NCI-H82 treated with DMSO at 0.1 percent for 48 hours (cell line): ENCODE results near the gene BCAR1.
"Not testable (repeated sequence)": the region's sequence is repeated elsewhere in the genome, so short reads cannot be mapped to it uniquely, and the experiment has no call there.

ENCODE experiments used
- DNase-seq: peaks from one replicate; lab custom pipeline; 2025; ENCODE audit not compliant: unreplicated experiment; lab: John Stamatoyannopoulos, UW

BCAR1 gene

DNA sequence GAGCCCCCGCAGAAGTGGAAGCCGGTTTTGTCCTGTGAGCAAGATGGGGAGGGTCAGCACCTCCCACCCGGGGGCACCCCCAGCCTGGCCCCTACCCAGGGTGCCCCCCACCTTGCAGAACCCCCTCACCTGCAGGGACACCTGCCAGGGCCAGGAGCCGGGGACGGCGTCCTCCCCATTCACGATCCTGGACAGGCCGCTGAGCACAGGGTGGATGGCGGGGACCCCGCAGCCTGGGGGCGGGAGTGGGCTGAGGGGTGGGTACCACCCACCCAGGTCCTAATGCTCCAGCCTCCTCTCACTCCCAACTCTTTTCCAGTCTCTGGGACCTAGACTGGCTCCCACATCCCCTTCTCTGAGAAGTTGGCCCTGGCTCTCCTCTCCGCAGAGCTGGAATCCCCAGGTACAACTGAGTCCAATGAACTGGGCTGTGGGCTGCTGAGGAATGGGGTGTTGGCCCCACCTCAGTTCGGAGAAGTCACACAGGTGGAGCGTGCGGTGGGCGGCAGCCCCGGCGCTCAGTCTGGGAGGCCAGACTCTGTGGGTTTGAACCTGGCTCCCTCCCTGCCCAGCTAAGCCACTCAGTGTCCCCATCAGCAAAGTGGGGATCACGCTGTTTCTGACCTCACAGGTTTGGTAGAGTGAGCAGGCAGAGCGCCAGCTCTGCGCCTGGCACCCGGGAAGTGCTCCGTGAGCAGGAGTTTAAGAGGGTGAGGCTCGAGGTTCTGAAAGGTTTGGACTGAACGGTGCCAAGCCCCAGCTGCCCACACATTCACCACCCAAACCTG lies 45.3 kb downstream of the BCAR1 start:
- not testable (repeated sequence) for DNase-seq

GRCh38 chr16:75205438-75205837 lies 46.0 kb downstream of the BCAR1 start:
- not testable (repeated sequence) for DNase-seq

- DNase-seq = not testable (repeated sequence)
These were observed 46.5 kb downstream of the BCAR1 start for GRCh38 chr16:75204905-75205304.

DNA sequence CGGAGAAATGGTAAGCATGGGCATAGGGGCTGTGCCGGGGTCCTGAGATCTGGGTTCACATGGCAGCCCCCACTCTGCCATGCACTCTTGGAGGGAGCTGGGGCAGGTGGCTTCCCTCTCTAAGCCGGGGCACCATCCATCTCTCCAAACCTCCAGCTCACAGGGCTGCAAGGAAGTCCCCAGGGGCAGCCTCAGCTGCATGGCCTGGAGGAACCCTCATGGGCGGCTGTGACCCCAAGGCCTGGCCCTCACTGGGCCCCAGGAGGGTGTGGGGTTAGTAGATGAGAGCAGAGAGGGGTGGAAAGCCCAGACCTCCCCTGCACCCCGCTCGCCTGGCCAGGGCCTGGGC lies 47.0 kb downstream of the BCAR1 start:
- DNase-seq = no peak

- DNase-seq = no peak
These were observed 47.6 kb downstream of the BCAR1 start for GRCh38 chr16:75203667-75204409.

GRCh38 chr16:75203096-75203495 lies 48.3 kb downstream of the BCAR1 start:
- DNase-seq = no peak

- no peak for DNase-seq
These were observed 49.3 kb downstream of the BCAR1 start for GRCh38 chr16:75202069-75202590.

DNA sequence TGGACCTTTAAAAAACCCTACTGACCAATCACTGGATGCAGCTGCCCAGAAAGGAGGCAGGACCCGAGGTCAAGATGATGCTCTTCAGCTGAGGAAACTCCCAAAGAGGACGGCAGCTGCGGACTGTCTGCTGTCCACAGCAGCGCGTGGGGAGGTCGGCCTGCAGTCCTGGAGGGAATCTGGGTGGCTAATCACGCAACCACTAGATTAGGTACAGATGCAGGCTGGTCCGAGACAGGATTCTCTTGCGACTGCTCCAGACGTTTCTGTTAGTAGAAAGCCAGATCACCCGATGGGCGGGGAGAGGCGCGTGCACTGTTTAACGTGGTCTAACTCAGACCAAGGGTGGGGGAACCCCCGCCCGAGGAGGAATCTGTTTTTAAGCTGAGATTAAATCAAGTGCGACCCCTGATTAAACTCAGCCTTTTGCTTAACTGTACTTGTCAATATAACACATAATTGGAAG lies 53.3 kb downstream of the BCAR1 start:
- DNase-seq = no peak

DNA sequence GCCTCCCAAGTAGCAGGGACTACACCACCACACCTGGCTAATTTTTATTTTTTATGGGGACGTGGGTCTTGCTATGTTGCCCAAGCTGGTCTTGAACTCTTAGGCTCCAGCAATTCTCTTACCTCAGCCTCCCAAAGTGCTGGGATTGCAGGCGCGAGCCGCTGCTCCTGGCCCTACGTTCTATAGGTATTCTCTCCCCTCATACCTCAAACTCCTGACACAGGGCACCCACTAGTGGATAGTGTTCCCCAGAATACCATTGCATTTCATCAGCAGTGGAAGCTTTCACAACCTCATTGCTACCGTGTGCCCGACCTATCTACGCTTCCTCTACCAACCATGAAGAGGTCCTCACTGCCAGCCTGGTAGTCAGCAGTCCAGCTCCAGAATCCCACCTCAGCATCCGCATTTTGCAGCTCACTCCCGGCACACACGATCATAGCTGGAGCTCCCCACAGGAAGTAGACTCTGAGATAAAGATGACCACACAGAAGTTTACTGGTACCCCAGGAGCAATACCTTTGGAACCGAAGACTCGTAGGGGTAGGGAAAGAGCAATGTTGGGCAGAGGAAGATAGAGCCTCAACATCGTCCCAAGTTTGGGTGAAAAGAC lies 53.8 kb downstream of the BCAR1 start:
- DNase-seq = no peak

- DNase-seq = no peak
These were observed 54.6 kb downstream of the BCAR1 start for GRCh38 chr16:75196836-75197235.

DNA sequence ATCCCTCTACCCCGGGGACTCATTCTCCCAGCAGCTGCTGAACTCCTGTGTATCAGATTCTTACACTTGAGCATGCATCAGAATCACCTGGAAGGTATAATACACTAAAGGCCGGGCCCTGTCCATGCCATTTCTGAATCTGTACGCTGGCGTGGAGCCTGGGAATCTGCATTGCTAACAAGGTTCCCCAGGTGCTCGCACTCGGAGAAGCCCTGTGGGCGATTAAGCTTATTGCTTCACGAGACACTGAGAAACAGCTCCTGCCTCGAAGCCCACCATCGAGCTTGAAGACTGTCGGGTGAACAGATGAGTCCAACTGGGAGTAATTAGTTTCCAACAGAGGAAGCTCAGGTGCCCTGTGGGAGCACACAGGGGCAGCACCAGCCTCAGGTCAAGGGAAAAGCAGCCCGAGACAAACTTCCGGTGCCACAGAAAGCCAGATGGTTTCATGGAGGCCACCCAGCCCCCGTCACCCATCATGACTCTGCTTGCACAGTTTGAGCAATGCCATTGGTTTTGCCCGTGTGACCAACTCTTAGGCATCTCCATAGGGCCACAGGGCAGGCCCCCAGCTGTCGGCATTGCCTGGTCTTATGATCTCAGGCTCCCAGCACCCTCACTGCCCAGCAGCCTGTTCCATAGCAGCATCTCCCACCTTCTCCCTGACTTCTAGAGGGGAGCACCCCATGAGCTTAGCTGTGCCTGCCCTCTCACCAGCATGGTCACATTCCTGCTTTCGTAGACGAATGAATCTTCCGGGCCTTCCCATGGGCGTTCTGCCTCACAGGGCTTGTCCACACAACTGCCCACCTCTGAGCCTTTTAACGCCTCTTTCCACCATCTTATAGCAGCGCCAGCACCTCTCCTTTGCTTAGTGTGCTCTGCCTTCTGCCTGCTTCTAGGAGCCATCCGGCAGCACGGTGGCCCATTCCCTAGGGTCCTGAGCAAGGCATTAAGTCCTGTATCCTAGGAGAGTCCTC lies 55.3 kb downstream of the BCAR1 start:
- DNase-seq = no peak

GRCh38 chr16:75193730-75194444 lies 57.5 kb downstream of the BCAR1 start:
- no peak for DNase-seq

- no peak for DNase-seq
These were observed 58.2 kb downstream of the BCAR1 start for GRCh38 chr16:75193265-75193650.

DNA sequence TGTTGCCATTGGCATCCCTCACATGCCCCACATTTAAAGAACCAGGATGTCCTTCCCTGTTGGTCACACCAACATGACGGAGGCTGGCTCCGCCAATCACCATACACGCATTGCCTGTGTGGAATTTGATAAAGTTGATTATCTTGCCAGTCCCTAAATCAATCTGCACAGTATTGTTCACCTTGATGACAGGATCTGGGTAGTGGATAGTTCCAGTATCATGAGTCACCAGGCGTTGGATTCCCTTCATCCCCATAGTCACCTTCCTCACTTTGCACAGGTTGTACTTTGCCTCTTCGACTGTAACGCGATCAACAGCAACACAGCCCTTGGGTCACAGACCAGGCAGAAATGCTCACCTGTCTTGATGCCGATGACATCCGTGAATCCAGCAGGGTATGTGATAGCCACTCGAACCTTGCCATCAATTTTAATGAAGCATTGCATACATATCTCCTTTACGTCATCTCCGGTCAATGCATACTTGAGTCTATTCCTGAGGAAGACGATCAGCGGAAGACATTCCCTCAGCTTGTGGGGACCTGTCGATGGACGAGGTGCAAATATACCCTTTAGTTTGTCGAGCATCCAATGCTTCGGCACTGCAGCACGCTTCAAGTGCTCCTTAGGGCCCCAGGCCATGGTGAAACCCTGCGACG lies 58.7 kb downstream of the BCAR1 start:
- no peak for DNase-seq

- DNase-seq = no peak
These were observed 61.7 kb downstream of the BCAR1 start for GRCh38 chr16:75189638-75190245.

GRCh38 chr16:75188832-75189477 lies 62.5 kb downstream of the BCAR1 start:
- no peak for DNase-seq

DNA sequence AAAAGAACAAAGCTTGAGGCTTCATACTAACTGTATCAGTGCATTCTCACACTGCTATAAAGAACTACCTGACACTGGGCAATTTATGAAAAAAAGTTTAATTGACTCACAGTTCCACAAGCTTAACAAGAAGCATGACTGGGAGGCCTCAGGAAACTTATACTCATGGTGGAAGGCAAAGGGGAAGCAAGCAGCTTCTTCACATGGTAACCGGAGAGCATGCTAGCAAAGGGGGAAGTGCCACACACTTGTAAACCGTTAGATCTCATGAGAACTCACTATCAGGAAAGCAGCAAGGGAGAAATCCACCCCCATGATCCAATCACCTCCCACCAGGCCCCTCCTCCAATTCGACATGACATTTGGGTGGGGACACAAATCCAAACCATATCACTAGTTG lies 69.8 kb downstream of the BCAR1 start:
- no peak for DNase-seq

GRCh38 chr16:75179208-75179607 lies 72.2 kb downstream of the BCAR1 start:
- no peak for DNase-seq
